Measurements from ENCODE around the gene PHACTR4.
"Not testable (repeated sequence)": the region's sequence is repeated elsewhere in the genome, so short reads cannot be mapped to it uniquely, and the experiment has no call there.

- TF ChIP-seq CTCF, POLR2A (IDR thresholded peaks at IDR 0.05): not testable (repeated sequence)
These were observed 932 bp upstream of the PHACTR4 start for GRCh38 chr1:28368608-28369007.
